ENCODE measurements around the gene TLCD4. TPM values are rescaled to one million over a fixed set of nuclear protein-coding genes. Genes with fewer than 3 reads are reported as not detected.

TLCD4 gene
- total and polyA plus RNA-seq, 2 of the 13 experiments (the other 11 are each of a cell fraction or from before 2014, with no cell fraction given) = 4.7 to 14.5 TPM

DNA sequence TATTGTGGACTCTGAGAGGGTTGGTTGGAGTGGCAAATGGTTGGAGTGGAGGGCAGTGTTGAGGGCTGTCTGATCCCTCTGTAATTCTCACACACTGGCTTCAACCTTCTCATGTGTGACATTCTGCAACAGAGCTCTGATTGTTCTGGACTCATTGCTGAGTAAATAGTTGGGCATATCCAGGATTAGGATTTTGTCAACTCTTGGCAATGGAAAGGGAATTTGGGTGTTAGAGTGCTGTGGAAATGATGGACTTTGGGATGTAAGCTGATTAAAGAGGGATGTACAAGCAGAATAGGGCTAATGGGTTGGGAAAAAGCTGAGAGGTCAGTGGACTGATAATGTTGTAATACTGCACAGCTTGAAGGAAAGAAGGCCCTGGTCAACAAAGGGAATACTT lies 16.5 kb downstream of the TLCD4 start (continued):
- TF ChIP-seq NFYB (CRISPR knock-in tag; IDR thresholded peaks at IDR 0.05) (no peak), RBM39 (IDR thresholded peaks at IDR 0.05; ENCODE audit: low read depth, low read length, poor library complexity, severe bottlenecking) (no peak), NR2F2 (IDR thresholded peaks at IDR 0.05; ENCODE audit: borderline replicate concordance, low read depth) (peak; percentile 44; the same call in 1 of the 2 replicates), HOXA3 (CRISPR knock-in tag; IDR thresholded peaks at IDR 0.05) (peak; percentile 51; the same call in 1 of the 2 replicates), ZMYM2 (CRISPR knock-in tag; IDR thresholded peaks at IDR 0.05) (peak; percentile 78; the same call in 1 of the 2 replicates), BCL6 (CRISPR knock-in tag; IDR thresholded peaks at IDR 0.05) (peak; percentile 41), NFE2 (CRISPR knock-in tag; IDR thresholded peaks at IDR 0.05) (no peak), RFXANK (CRISPR knock-in tag; IDR thresholded peaks at IDR 0.05) (no peak), E2F1 (CRISPR knock-in tag; IDR thresholded peaks at IDR 0.05) (no peak), ZMYM3 (CRISPR knock-in tag; IDR thresholded peaks at IDR 0.05) (peak; percentile 59; the same call in 1 of the 2 replicates), ZNF367 (CRISPR knock-in tag; IDR thresholded peaks at IDR 0.05; ENCODE audit: borderline replicate concordance) (no peak), SNAPC2 (CRISPR knock-in tag; IDR thresholded peaks at IDR 0.05) (no peak), MTA3 (CRISPR knock-in tag; IDR thresholded peaks at IDR 0.05) (no peak), IRF9 (CRISPR knock-in tag; IDR thresholded peaks at IDR 0.05; ENCODE audit: borderline replicate concordance) (no peak), PRMT3 (CRISPR knock-in tag; IDR thresholded peaks at IDR 0.05; ENCODE audit: borderline replicate concordance, low read depth) (no peak)
- TF ChIP-seq, protein P1, sequence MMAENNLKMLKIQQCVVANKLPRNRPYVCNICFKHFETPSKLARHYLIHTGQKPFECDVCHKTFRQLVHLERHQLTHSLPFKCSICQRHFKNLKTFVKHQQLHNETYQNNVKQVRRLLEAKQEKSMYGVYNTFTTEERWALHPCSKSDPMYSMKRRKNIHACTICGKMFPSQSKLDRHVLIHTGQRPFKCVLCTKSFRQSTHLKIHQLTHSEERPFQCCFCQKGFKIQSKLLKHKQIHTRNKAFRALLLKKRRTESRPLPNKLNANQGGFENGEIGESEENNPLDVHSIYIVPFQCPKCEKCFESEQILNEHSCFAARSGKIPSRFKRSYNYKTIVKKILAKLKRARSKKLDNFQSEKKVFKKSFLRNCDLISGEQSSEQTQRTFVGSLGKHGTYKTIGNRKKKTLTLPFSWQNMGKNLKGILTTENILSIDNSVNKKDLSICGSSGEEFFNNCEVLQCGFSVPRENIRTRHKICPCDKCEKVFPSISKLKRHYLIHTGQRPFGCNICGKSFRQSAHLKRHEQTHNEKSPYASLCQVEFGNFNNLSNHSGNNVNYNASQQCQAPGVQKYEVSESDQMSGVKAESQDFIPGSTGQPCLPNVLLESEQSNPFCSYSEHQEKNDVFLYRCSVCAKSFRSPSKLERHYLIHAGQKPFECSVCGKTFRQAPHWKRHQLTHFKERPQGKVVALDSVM (CRISPR knock-in tag; IDR thresholded peaks at IDR 0.05) = no peak
- TF ChIP-seq, protein P2, sequence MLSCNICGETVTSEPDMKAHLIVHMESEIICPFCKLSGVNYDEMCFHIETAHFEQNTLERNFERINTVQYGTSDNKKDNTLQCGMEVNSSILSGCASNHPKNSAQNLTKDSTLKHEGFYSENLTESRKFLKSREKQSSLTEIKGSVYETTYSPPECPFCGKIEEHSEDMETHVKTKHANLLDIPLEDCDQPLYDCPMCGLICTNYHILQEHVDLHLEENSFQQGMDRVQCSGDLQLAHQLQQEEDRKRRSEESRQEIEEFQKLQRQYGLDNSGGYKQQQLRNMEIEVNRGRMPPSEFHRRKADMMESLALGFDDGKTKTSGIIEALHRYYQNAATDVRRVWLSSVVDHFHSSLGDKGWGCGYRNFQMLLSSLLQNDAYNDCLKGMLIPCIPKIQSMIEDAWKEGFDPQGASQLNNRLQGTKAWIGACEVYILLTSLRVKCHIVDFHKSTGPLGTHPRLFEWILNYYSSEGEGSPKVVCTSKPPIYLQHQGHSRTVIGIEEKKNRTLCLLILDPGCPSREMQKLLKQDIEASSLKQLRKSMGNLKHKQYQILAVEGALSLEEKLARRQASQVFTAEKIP (CRISPR knock-in tag; IDR thresholded peaks at IDR 0.05; ENCODE audit: borderline replicate concordance) = no peak
- TF ChIP-seq, protein P3, sequence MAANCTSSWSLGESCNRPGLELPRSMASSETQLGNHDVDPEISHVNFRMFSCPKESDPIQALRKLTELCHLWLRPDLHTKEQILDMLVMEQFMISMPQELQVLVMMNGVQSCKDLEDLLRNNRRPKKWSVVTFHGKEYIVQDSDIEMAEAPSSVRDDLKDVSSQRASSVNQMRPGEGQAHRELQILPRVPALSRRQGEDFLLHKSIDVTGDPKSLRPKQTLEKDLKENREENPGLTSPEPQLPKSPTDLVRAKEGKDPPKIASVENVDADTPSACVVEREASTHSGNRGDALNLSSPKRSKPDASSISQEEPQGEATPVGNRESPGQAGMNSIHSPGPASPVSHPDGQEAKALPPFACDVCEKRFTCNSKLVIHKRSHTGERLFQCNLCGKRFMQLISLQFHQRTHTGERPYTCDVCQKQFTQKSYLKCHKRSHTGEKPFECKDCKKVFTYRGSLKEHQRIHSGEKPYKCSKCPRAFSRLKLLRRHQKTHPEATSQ (CRISPR knock-in tag; IDR thresholded peaks at IDR 0.05; ENCODE audit: borderline replicate concordance) = 0 out of 2 replicates have a peak, but pooled peaks have one; percentile 36
- TF ChIP-seq, protein P4, sequence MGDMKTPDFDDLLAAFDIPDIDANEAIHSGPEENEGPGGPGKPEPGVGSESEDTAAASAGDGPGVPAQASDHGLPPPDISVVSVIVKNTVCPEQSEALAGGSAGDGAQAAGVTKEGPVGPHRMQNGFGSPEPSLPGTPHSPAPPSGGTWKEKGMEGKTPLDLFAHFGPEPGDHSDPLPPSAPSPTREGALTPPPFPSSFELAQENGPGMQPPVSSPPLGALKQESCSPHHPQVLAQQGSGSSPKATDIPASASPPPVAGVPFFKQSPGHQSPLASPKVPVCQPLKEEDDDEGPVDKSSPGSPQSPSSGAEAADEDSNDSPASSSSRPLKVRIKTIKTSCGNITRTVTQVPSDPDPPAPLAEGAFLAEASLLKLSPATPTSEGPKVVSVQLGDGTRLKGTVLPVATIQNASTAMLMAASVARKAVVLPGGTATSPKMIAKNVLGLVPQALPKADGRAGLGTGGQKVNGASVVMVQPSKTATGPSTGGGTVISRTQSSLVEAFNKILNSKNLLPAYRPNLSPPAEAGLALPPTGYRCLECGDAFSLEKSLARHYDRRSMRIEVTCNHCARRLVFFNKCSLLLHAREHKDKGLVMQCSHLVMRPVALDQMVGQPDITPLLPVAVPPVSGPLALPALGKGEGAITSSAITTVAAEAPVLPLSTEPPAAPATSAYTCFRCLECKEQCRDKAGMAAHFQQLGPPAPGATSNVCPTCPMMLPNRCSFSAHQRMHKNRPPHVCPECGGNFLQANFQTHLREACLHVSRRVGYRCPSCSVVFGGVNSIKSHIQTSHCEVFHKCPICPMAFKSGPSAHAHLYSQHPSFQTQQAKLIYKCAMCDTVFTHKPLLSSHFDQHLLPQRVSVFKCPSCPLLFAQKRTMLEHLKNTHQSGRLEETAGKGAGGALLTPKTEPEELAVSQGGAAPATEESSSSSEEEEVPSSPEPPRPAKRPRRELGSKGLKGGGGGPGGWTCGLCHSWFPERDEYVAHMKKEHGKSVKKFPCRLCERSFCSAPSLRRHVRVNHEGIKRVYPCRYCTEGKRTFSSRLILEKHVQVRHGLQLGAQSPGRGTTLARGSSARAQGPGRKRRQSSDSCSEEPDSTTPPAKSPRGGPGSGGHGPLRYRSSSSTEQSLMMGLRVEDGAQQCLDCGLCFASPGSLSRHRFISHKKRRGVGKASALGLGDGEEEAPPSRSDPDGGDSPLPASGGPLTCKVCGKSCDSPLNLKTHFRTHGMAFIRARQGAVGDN (CRISPR knock-in tag; IDR thresholded peaks at IDR 0.05) = no peak
